H9 (cell line): ENCODE data around the gene KANSL1. TPM values are rescaled to one million over a fixed set of nuclear protein-coding genes. Genes with fewer than 3 reads are reported as not detected.

Experiments used
- DNase-seq: peaks from one replicate; pipeline ENCODE4 v3.0.0-alpha.2; 2017
- H2AFZ ChIP-seq: one replicate; pipeline ENCODE4 v1.6.1; 2013; ENCODE audit warnings: mild to moderate bottlenecking, low read length, control low read depth, moderate library complexity
- H2AK5ac ChIP-seq: 2 replicates; pipeline ENCODE4 v1.6.1; 2013; ENCODE audit warnings: low read length, control low read depth, mixed read lengths; ENCODE audit not compliant: insufficient read length
- H2BK120ac ChIP-seq: one replicate; pipeline ENCODE4 v1.6.1; 2013; ENCODE audit warnings: low read depth, mild to moderate bottlenecking, low read length, control low read depth, inconsistent platforms; ENCODE audit not compliant: poor library complexity, severe bottlenecking
- H2BK12ac ChIP-seq: 2 replicates; pipeline ENCODE4 v1.6.1; 2013; ENCODE audit warnings: low read length, control low read depth, mixed read lengths, low read depth; ENCODE audit not compliant: insufficient read length
- H2BK15ac ChIP-seq: 2 replicates; pipeline ENCODE4 v1.6.1; 2013; ENCODE audit warnings: low read depth, low read length, control low read depth
- H2BK20ac ChIP-seq: one replicate; pipeline ENCODE4 v1.6.1; 2013; ENCODE audit warnings: low read depth, mild to moderate bottlenecking, low read length, control low read depth, inconsistent platforms; ENCODE audit not compliant: poor library complexity, severe bottlenecking
- H2BK5ac ChIP-seq: 2 replicates; pipeline ENCODE4 v1.6.1; 2013; ENCODE audit warnings: low read length, control low read depth, mixed read lengths; ENCODE audit not compliant: insufficient read length
- H3K14ac ChIP-seq: 2 replicates; pipeline ENCODE4 v1.6.1; 2013; ENCODE audit warnings: low read length, control low read depth; ENCODE audit not compliant: insufficient read depth
- H3K18ac ChIP-seq: 2 replicates; pipeline ENCODE4 v1.6.1; 2013; ENCODE audit warnings: low read depth, mild to moderate bottlenecking, mixed read lengths, low read length, control low read depth; ENCODE audit not compliant: insufficient read length
- H3K23ac ChIP-seq: 2 replicates; pipeline ENCODE4 v1.6.1; 2013; ENCODE audit warnings: low read length, control low read depth, mixed read lengths, low read depth; ENCODE audit not compliant: insufficient read length
- H3K23me2 ChIP-seq: 2 replicates; pipeline ENCODE4 v1.6.1; 2013; ENCODE audit warnings: low read depth, mild to moderate bottlenecking, mixed read lengths, low read length, control low read depth; ENCODE audit not compliant: insufficient read length, poor library complexity, severe bottlenecking
- H3K27ac ChIP-seq: 2 replicates; pipeline ENCODE4 v1.5.1; 2013; ENCODE audit warnings: low read length, control low read depth, mixed read lengths, low read depth; ENCODE audit not compliant: insufficient read length
- H3K27me3 ChIP-seq: 2 replicates; pipeline ENCODE4 v1.6.1; 2013; ENCODE audit warnings: low read length, control low read depth, inconsistent platforms; ENCODE audit not compliant: insufficient read depth
- H3K4ac ChIP-seq: 2 replicates; pipeline ENCODE4 v1.6.1; 2013; ENCODE audit warnings: low read depth, mild to moderate bottlenecking, control low read depth, inconsistent platforms, low read length, moderate library complexity
- H3K4me1 ChIP-seq: 2 replicates; pipeline ENCODE4 v1.6.1; 2013; ENCODE audit warnings: low read length, control low read depth, inconsistent platforms; ENCODE audit not compliant: insufficient read depth
- H3K4me2 ChIP-seq: 2 replicates; pipeline ENCODE4 v1.6.1; 2013; ENCODE audit warnings: low read length, control low read depth, mixed read lengths; ENCODE audit not compliant: insufficient read length, insufficient read depth
- H3K56ac ChIP-seq: 2 replicates; pipeline ENCODE4 v1.6.1; 2013; ENCODE audit warnings: low read depth, mild to moderate bottlenecking, mixed read lengths, low read length, control low read depth; ENCODE audit not compliant: insufficient read length
- H3K79me1 ChIP-seq: 2 replicates; pipeline ENCODE4 v1.6.1; 2013; ENCODE audit warnings: low read depth, mild to moderate bottlenecking, moderate library complexity, low read length, control low read depth, inconsistent platforms; ENCODE audit not compliant: insufficient read depth, poor library complexity, severe bottlenecking
- H3K79me2 ChIP-seq: 2 replicates; pipeline ENCODE4 v1.6.1; 2013; ENCODE audit warnings: low read length, control low read depth, inconsistent platforms; ENCODE audit not compliant: insufficient read depth
- H3K9ac ChIP-seq: 2 replicates; pipeline ENCODE4 v1.6.1; 2013; ENCODE audit warnings: low read length, control low read depth, mixed read lengths; ENCODE audit not compliant: insufficient read length; ENCODE audit errors: extremely low read depth
- H3K9me3 ChIP-seq: one replicate; pipeline ENCODE4 v1.6.1; 2013; ENCODE audit warnings: low read depth, low read length, inconsistent platforms; ENCODE audit not compliant: control insufficient read depth
- H3T11ph ChIP-seq: one replicate; pipeline ENCODE4 v1.6.1; 2013; ENCODE audit warnings: mild to moderate bottlenecking, low read length, control low read depth, inconsistent platforms
- H4K20me1 ChIP-seq: one replicate; pipeline ENCODE4 v1.6.1; 2013; ENCODE audit not compliant: control insufficient read depth, insufficient read length, insufficient read depth
- H4K5ac ChIP-seq: 2 replicates; pipeline ENCODE4 v1.6.1; 2013; ENCODE audit warnings: low read depth, mild to moderate bottlenecking, mixed read lengths, low read length, control low read depth; ENCODE audit not compliant: insufficient read length
- H4K8ac ChIP-seq: replicated peaks from 2 replicates; pipeline ENCODE4 v1.6.1; 2013; ENCODE audit warnings: low read length, control low read depth, mixed read lengths, low read depth; ENCODE audit not compliant: insufficient read length
- H4K91ac ChIP-seq: 2 replicates; pipeline ENCODE4 v1.6.1; 2013; ENCODE audit warnings: low read depth, mild to moderate bottlenecking, moderate library complexity, mixed read lengths, low read length, control low read depth; ENCODE audit not compliant: insufficient read length
- H3K27ac Mint-ChIP-seq, 3 experiments: 2 replicates in 2 of 3; 3 replicates in 1 of 3; pipeline ENCODE4 v1.8.0; 2020 to 2021; ENCODE audit warnings: mixed read lengths in 3 of 3, mild to moderate bottlenecking in 1 of 3, moderate library complexity in 1 of 3
- H3K27me3 Mint-ChIP-seq: 2 replicates; pipeline ENCODE4 v1.8.0; 2021; ENCODE audit warnings: low read depth, mild to moderate bottlenecking, moderate library complexity, mixed read lengths
- H3K36me3 Mint-ChIP-seq, 3 experiments: 2 replicates in 2 of 3; 3 replicates in 1 of 3; pipeline ENCODE4 v1.8.0; 2020 to 2021; ENCODE audit warnings: low read depth in 3 of 3, mixed read lengths in 3 of 3; ENCODE audit not compliant: insufficient read depth in 1 of 3
- H3K4me1 Mint-ChIP-seq, 2 experiments: 2 replicates each; pipeline ENCODE4 v1.8.0; 2020; ENCODE audit warnings: mixed read lengths in 2 of 2
- H3K4me3 Mint-ChIP-seq, 2 experiments: 2 replicates in 1 of 2; 3 replicates in 1 of 2; pipeline ENCODE4 v1.8.0; 2020 to 2021; ENCODE audit warnings: mild to moderate bottlenecking in 2 of 2, mixed read lengths in 2 of 2, moderate library complexity in 1 of 2
- H3K9me3 Mint-ChIP-seq, 2 experiments: 2 replicates in 1 of 2; 3 replicates in 1 of 2; pipeline ENCODE4 v1.8.0; 2020; ENCODE audit warnings: mild to moderate bottlenecking in 2 of 2, mixed read lengths in 2 of 2, moderate library complexity in 1 of 2
- WGBS: extraction: QIAGEN DNeasy Blood & Tissue Kit; methylation state at CpG from one replicate; pipeline ENCODE4 v1.1.7; 2013; ENCODE audit warnings: missing lambda C conversion rate, low lambda C conversion rate, mixed read lengths; ENCODE audit not compliant: insufficient read length; ENCODE audit errors: extremely low coverage; 5-methylcytosine and 5-hydroxymethylcytosine counted together
- total RNA-seq: library from RNA; stranded (reverse); gene quantifications from 2 replicates; pipeline ENCODE4 v1.2.1, GENCODE V29; 2021
- TF ChIP-seq, protein P1 (sequence below): fragments of 200-600 bp; sonication (generic); conservative IDR thresholded peaks from 3 replicates; pipeline ENCODE4 v1.8.0; 2021; ENCODE audit warnings: antibody characterized with exemption, mild to moderate bottlenecking

KANSL1 gene
- total RNA-seq, 1 experiment from 2014 or later: 114 TPM

DNA sequence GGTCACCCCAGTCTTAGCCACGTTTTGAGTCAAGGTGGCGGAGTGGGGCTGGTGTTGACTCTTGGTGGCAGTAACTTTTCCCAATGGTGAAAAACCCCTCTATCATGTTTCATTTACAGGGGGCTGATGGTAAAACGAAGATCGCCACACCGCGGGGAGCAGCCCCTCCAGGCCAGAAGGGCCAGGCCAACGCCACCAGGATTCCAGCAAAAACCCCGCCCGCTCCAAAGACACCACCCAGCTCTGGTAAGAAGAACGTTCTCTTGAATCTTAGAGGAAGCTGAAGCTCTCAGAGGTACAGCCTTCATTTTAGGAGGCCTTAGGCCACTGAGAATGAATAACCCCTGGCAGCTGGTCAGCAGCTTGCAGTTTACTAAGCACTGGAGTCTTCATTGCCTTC, 201.9 kb downstream of the KANSL1 start:
- Histone ChIP-seq H3K18ac (no peak overlapping the region), H2AK5ac (no peak overlapping the region), H3K79me1 (no peaks in the 10 kb centered on the region), H3K56ac (no peak overlapping the region), H4K91ac (no peak overlapping the region), H3K9me3 (no peaks in the 10 kb centered on the region), H3K14ac (no peak overlapping the region), H2BK15ac (no peak overlapping the region), H4K20me1 (no peaks in the 10 kb centered on the region), H2BK120ac (no peak overlapping the region), H2BK20ac (no peak overlapping the region), H2BK5ac (no peak overlapping the region), H3K27me3 (no peaks in the 10 kb centered on the region), H3K23ac (no peak overlapping the region), H3K79me2 (no peaks in the 10 kb centered on the region), H3K4me2 (no peak overlapping the region), H2BK12ac (no peak overlapping the region), H2AFZ (no peak overlapping the region), H4K8ac (no peak overlapping the region), H3K4me1 (no peaks in the 10 kb centered on the region), H3K27ac (no peak overlapping the region), H3K23me2 (no peaks in the 10 kb centered on the region), H3T11ph (no peak overlapping the region), H3K9ac (no peak overlapping the region), H4K5ac (no peak overlapping the region), H3K4ac (no peak overlapping the region)
- TF ChIP-seq, protein P1, sequence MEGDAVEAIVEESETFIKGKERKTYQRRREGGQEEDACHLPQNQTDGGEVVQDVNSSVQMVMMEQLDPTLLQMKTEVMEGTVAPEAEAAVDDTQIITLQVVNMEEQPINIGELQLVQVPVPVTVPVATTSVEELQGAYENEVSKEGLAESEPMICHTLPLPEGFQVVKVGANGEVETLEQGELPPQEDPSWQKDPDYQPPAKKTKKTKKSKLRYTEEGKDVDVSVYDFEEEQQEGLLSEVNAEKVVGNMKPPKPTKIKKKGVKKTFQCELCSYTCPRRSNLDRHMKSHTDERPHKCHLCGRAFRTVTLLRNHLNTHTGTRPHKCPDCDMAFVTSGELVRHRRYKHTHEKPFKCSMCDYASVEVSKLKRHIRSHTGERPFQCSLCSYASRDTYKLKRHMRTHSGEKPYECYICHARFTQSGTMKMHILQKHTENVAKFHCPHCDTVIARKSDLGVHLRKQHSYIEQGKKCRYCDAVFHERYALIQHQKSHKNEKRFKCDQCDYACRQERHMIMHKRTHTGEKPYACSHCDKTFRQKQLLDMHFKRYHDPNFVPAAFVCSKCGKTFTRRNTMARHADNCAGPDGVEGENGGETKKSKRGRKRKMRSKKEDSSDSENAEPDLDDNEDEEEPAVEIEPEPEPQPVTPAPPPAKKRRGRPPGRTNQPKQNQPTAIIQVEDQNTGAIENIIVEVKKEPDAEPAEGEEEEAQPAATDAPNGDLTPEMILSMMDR: no peak
- H3K27me3 Mint-ChIP-seq: peaks cover 4% of the 10 kb centered on the region; the same call in 1 of the 2 replicates
- no peak for DNase-seq
- no CpG with 5 or more reads among the region's 10 CpGs for WGBS
- peaks cover 9 to 13% of the 10 kb centered on the region in 2 experiments for H3K4me1 Mint-ChIP-seq
- H3K36me3 Mint-ChIP-seq: no peaks in the 10 kb centered on the region
- peaks cover 4 to 7% of the 10 kb centered on the region in 2 experiments; a peak in 3 of 5 replicates for H3K9me3 Mint-ChIP-seq
- no peak overlapping the region for H3K27ac Mint-ChIP-seq
- no peak overlapping the region for H3K4me3 Mint-ChIP-seq
